Measurements from ENCODE around the gene UBE2D4. TPM values are rescaled to one million over a fixed set of nuclear protein-coding genes. Genes with fewer than 3 reads are reported as not detected.
A peak's percentile ranks its signal among the peaks of the same experiment; 100 is the strongest.

Gene UBE2D4
- total RNA-seq, 1 donor from 2014 or later, result 6.8 TPM

DNA sequence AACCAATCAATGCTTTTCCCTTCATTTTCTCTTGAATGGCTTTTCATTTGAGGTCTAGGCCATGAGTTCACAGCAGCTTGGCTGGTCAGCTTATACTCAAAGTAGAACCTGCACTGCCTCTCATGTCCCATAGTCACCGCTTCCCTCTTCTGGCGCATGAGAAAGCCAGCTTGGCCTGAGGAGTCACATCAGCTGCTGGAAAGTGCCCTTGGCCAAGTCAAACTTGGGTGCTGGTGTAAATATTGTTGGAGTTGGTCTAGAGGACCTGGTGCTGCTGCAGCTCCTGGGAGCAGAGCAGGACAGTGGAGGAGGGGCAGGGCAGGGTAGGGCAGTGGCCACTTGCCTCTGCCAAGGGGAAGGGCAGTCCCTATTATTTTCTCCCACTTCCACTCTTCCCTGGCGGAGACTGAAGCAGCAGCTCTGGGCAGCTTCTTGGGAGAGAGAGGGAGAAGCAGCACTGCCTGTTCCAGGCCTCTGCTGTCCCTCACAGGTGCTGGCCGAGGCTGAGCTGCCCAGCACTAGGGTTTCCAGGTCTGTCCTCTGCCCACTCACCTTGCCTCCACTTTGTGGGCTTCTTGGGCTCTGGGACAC lies 12.8 kb downstream of the UBE2D4 start:
- Histone ChIP-seq H3K79me2 (ENCODE audit: low read depth) (no peaks in the 10 kb centered on the region), H3K27ac (no peak overlapping the region), H4K20me1 (ENCODE audit: low read depth) (no peaks in the 10 kb centered on the region), H3F3A (ENCODE audit: low read depth) (no peaks in the 10 kb centered on the region), H3K4me3 (no peak overlapping the region), H3K36me3 (no peaks in the 10 kb centered on the region), H3K9ac (no peak overlapping the region), H2AFZ (replicated peaks) (no peak overlapping the region), H3K4me1 (no peaks in the 10 kb centered on the region), H3K27me3 (no peaks in the 10 kb centered on the region), H3K9me3 (ENCODE audit: low read depth) (no peaks in the 10 kb centered on the region), H3K4me2 (no peak overlapping the region)
- TF ChIP-seq, protein P1, sequence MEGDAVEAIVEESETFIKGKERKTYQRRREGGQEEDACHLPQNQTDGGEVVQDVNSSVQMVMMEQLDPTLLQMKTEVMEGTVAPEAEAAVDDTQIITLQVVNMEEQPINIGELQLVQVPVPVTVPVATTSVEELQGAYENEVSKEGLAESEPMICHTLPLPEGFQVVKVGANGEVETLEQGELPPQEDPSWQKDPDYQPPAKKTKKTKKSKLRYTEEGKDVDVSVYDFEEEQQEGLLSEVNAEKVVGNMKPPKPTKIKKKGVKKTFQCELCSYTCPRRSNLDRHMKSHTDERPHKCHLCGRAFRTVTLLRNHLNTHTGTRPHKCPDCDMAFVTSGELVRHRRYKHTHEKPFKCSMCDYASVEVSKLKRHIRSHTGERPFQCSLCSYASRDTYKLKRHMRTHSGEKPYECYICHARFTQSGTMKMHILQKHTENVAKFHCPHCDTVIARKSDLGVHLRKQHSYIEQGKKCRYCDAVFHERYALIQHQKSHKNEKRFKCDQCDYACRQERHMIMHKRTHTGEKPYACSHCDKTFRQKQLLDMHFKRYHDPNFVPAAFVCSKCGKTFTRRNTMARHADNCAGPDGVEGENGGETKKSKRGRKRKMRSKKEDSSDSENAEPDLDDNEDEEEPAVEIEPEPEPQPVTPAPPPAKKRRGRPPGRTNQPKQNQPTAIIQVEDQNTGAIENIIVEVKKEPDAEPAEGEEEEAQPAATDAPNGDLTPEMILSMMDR (IDR thresholded peaks at IDR 0.05), result no peak
- TF ChIP-seq EZH2 (IDR thresholded peaks at IDR 0.05), result no peak
- no peak for TF ChIP-seq EZH2phosphoT487 (IDR thresholded peaks at IDR 0.05)
- no peak for DNase-seq (ENCODE audit: low spot score)
- no peaks in the 10 kb centered on the region for H3K4me1 Mint-ChIP-seq
- no peaks in the 10 kb centered on the region for H3K36me3 Mint-ChIP-seq
- no peak overlapping the region for H3K27ac Mint-ChIP-seq
- H3K27me3 Mint-ChIP-seq (ENCODE audit: insufficient read depth, low read depth), result peaks cover 2% of the 10 kb centered on the region
- H3K9me3 Mint-ChIP-seq, result no peaks in the 10 kb centered on the region
- H3K4me3 Mint-ChIP-seq, result no peak overlapping the region

GRCh38 chr7:43942250-43942649 lies 16.0 kb downstream of the UBE2D4 start:
- H3K36me3 Mint-ChIP-seq, result no peaks in the 10 kb centered on the region
- no peak overlapping the region for H3K4me3 Mint-ChIP-seq
- peaks cover 2% of the 10 kb centered on the region for H3K27me3 Mint-ChIP-seq (ENCODE audit: insufficient read depth, low read depth)

GRCh38 chr7:43942997-43943396 lies 16.8 kb downstream of the UBE2D4 start:
- H3K79me2 ChIP-seq (ENCODE audit: low read depth), result no peaks in the 10 kb centered on the region
- no peak overlapping the region for H2AFZ ChIP-seq (replicated peaks)
- H3F3A ChIP-seq (ENCODE audit: low read depth), result no peaks in the 10 kb centered on the region
- no peak overlapping the region for H3K4me3 ChIP-seq
- no peaks in the 10 kb centered on the region for H4K20me1 ChIP-seq (ENCODE audit: low read depth)
- TF ChIP-seq EZH2 (IDR thresholded peaks at IDR 0.05), result no peak
- TF ChIP-seq, protein P1 (IDR thresholded peaks at IDR 0.05), result peak; percentile 26
- H3K4me2 ChIP-seq, result no peak overlapping the region
- H3K4me1 ChIP-seq, result no peaks in the 10 kb centered on the region
- peak overlapping the region; percentile 66 for H3K27ac Mint-ChIP-seq
- H3K27ac ChIP-seq, result no peak overlapping the region
- H3K27me3 ChIP-seq, result no peaks in the 10 kb centered on the region
- H3K9ac ChIP-seq, result no peak overlapping the region
- no peaks in the 10 kb centered on the region for H3K9me3 Mint-ChIP-seq
- H3K4me3 Mint-ChIP-seq, result no peak overlapping the region
- peaks cover 2% of the 10 kb centered on the region for H3K36me3 Mint-ChIP-seq
- DNase-seq (ENCODE audit: low spot score), result peak; percentile 11
- no peaks in the 10 kb centered on the region for H3K9me3 ChIP-seq (ENCODE audit: low read depth)
- no peaks in the 10 kb centered on the region for H3K4me1 Mint-ChIP-seq
- no peaks in the 10 kb centered on the region for H3K36me3 ChIP-seq
- peaks cover 2% of the 10 kb centered on the region for H3K27me3 Mint-ChIP-seq (ENCODE audit: insufficient read depth, low read depth)

More at GRCh38 chr7:43942250-43942649, 16.0 kb downstream of the UBE2D4 start:
- Histone ChIP-seq H3K4me3 (no peak overlapping the region), H2AFZ (replicated peaks) (no peak overlapping the region), H3K4me1 (no peaks in the 10 kb centered on the region), H3K4me2 (no peak overlapping the region), H4K20me1 (ENCODE audit: low read depth) (no peaks in the 10 kb centered on the region), H3K27me3 (no peaks in the 10 kb centered on the region), H3K9me3 (ENCODE audit: low read depth) (no peaks in the 10 kb centered on the region), H3K79me2 (ENCODE audit: low read depth) (no peaks in the 10 kb centered on the region), H3K36me3 (no peaks in the 10 kb centered on the region), H3K27ac (no peak overlapping the region), H3K9ac (no peak overlapping the region), H3F3A (ENCODE audit: low read depth) (no peaks in the 10 kb centered on the region)
- TF ChIP-seq EZH2 (IDR thresholded peaks at IDR 0.05) (no peak), EZH2phosphoT487 (IDR thresholded peaks at IDR 0.05) (no peak)
- TF ChIP-seq, protein P1 (IDR thresholded peaks at IDR 0.05), result no peak
- H3K9me3 Mint-ChIP-seq, result no peaks in the 10 kb centered on the region
- no peak overlapping the region for H3K27ac Mint-ChIP-seq
- no peak for DNase-seq (ENCODE audit: low spot score)
- no peaks in the 10 kb centered on the region for H3K4me1 Mint-ChIP-seq
